GM18499 (cell line): ENCODE measurements around the gene GLS.
"Not testable (repeated sequence)": the region's sequence is repeated elsewhere in the genome, so short reads cannot be mapped to it uniquely, and the experiment has no call there.

ENCODE experiments used
- ATAC-seq: cut with Tn5 transposase; IDR thresholded peaks from one replicate; pipeline ENCODE4 v1.9.1; 2021; ENCODE audit warnings: moderate number of reproducible peaks; ENCODE audit not compliant: insufficient read depth, unreplicated experiment

GLS gene

GRCh38 chr2:190854726-190855125, 25.9 kb upstream of the GLS start:
- no peak for ATAC-seq

- ATAC-seq = no peak
These were observed 25.4 kb upstream of the GLS start for GRCh38 chr2:190855245-190855644.

- no peak for ATAC-seq
These were observed 23.6 kb upstream of the GLS start for GRCh38 chr2:190856985-190857384.

- ATAC-seq = no peak
These were observed 21.8 kb upstream of the GLS start for GRCh38 chr2:190858817-190859216.

GRCh38 chr2:190859347-190860297, 21.0 kb upstream of the GLS start:
- no peak for ATAC-seq

GRCh38 chr2:190860985-190861680, 19.5 kb upstream of the GLS start:
- ATAC-seq = no peak

GRCh38 chr2:190862128-190862527, 18.5 kb upstream of the GLS start:
- ATAC-seq = not testable (repeated sequence)

- ATAC-seq = no peak
These were observed 18.0 kb upstream of the GLS start for GRCh38 chr2:190862571-190862991.

- ATAC-seq = no peak
These were observed 16.7 kb upstream of the GLS start for GRCh38 chr2:190863946-190864345.

- ATAC-seq = no peak
These were observed 16.2 kb upstream of the GLS start for GRCh38 chr2:190864375-190864774.

GRCh38 chr2:190867212-190867611, 13.4 kb upstream of the GLS start:
- ATAC-seq = no peak

GRCh38 chr2:190867832-190868231, 12.8 kb upstream of the GLS start:
- no peak for ATAC-seq

- no peak for ATAC-seq
These were observed 10.9 kb upstream of the GLS start for GRCh38 chr2:190869721-190870120.

GRCh38 chr2:190873451-190873850, 7.2 kb upstream of the GLS start:
- not testable (repeated sequence) for ATAC-seq

GRCh38 chr2:190875891-190876290, 4.7 kb upstream of the GLS start:
- ATAC-seq = no peak

- ATAC-seq = no peak
These were observed 4.0 kb upstream of the GLS start for GRCh38 chr2:190876631-190877030.

GRCh38 chr2:190877436-190877835, 3.2 kb upstream of the GLS start:
- no peak for ATAC-seq

GRCh38 chr2:190879474-190880377, 895 bp upstream of the GLS start:
- no peak for ATAC-seq

- ATAC-seq = peak; percentile 3
These were observed 520 bp downstream of the GLS start for GRCh38 chr2:190881084-190881597.
